Endothelial cell of umbilical vein (primary cell): ENCODE data around the gene CIAO1. TPM values are rescaled to one million over a fixed set of nuclear protein-coding genes. Genes with fewer than 3 reads are reported as not detected.

ENCODE experiments used
- Bru-seq: library from RNA; stranded (reverse); fragments of 400-500 nt; gene quantifications from one replicate; lab custom pipeline; 2021; lab: Mats Ljungman, UMichigan
- BruChase-seq, 2 experiments: library from RNA; stranded (reverse); fragments of 400-500 nt; gene quantifications; one replicate each; lab custom pipeline; 2021; lab: Mats Ljungman, UMichigan
- BruUV-seq: library from RNA; stranded (reverse); fragments of 400-500 nt; replicated peaks from 2 replicates; lab custom pipeline; 2021; lab: Mats Ljungman, UMichigan
- CTCF ChIA-PET: fragments of 300-600, 350-600 bp; sonication (Branson Sonifier 250); formaldehyde crosslinking; loops from one replicate; lab custom pipeline; 2021; ENCODE audit warnings: antibody characterized with exemption, inconsistent platforms; lab: Charles Lee
- POLR2A ChIA-PET: fragments of 300-600, 350-600 bp; sonication (Branson Sonifier 250); formaldehyde crosslinking; loops from one replicate; lab custom pipeline; 2021; ENCODE audit warnings: antibody characterized with exemption, inconsistent platforms; lab: Charles Lee
- DNase-seq: peaks from one replicate; pipeline ENCODE4 v3.0.0-alpha.2; 2011; ENCODE audit warnings: low read depth, low spot score
- FAIRE-seq: peaks from 2 replicates; lab custom pipeline; 2011; peaks lifted over from hg19 to GRCh38; lab: Jason Lieb, UNC
- H2AFZ ChIP-seq: 2 replicates; pipeline ENCODE4 v1.6.0; 2012; ENCODE audit warnings: low read depth, low read length, control low read depth, inconsistent platforms
- H3K27ac ChIP-seq: 2 replicates; pipeline ENCODE4 v1.5.1; 2011; ENCODE audit warnings: low read depth, mild to moderate bottlenecking, control low read depth, low read length, moderate library complexity; ENCODE audit not compliant: insufficient read depth
- H3K27me3 ChIP-seq, 2 experiments: 2 replicates each; pipeline versions ENCODE4 v1.6.0 to v1.6.1; 2011; ENCODE audit warnings: low read length in 2 of 2, mixed read lengths in 1 of 2; ENCODE audit not compliant: control insufficient read depth in 2 of 2, insufficient read depth in 2 of 2
- H3K36me3 ChIP-seq, 2 experiments: 2 replicates in 1 of 2; 3 replicates in 1 of 2; pipeline ENCODE4 v1.5.1; 2011; ENCODE audit warnings: low read length in 2 of 2, mild to moderate bottlenecking in 1 of 2, moderate library complexity in 1 of 2; ENCODE audit not compliant: control insufficient read depth in 2 of 2, insufficient read depth in 2 of 2; ENCODE audit errors: extremely low read depth in 1 of 2
- H3K4me1 ChIP-seq: 3 replicates; pipeline ENCODE4 v1.5.1; 2011; ENCODE audit warnings: mild to moderate bottlenecking, low read length; ENCODE audit not compliant: control insufficient read depth, insufficient read depth; ENCODE audit errors: extremely low read depth
- H3K4me2 ChIP-seq: 2 replicates; pipeline ENCODE4 v1.6.1; 2011; ENCODE audit warnings: low read length, control low read depth, mixed read lengths; ENCODE audit not compliant: insufficient read depth
- H3K4me3 ChIP-seq, 3 experiments: fragments of 200-600 bp in 1 of 3; sonication (generic), shearing (Covaris generic) in 1 of 3; replicated peaks in 1 of 3; 2 replicates each; pipeline ENCODE4 v1.5.1; 2011 to 2016; ENCODE audit warnings: control low read depth in 3 of 3, low read length in 3 of 3, mild to moderate bottlenecking in 2 of 3, inconsistent platforms in 1 of 3, low read depth in 1 of 3, moderate library complexity in 1 of 3; ENCODE audit not compliant: insufficient read depth in 1 of 3
- H3K79me2 ChIP-seq: 2 replicates; pipeline ENCODE4 v1.6.0; 2012; ENCODE audit warnings: low read length, inconsistent platforms; ENCODE audit not compliant: control insufficient read depth, insufficient read depth
- H3K9ac ChIP-seq: replicated peaks from 2 replicates; pipeline ENCODE3; 2011; ENCODE audit warnings: low read length, control low read depth; ENCODE audit not compliant: insufficient read depth; ENCODE audit errors: extremely low read depth
- H3K9me1 ChIP-seq: replicated peaks from 3 replicates; pipeline ENCODE4 v1.6.0; 2011; ENCODE audit warnings: mild to moderate bottlenecking, low read length; ENCODE audit not compliant: control insufficient read depth, insufficient read depth; ENCODE audit errors: extremely low read depth
- H3K9me3 ChIP-seq: replicated peaks from 2 replicates; pipeline ENCODE4 v1.5.1; 2012; ENCODE audit warnings: low read length, inconsistent platforms; ENCODE audit not compliant: control insufficient read depth, insufficient read depth
- H4K20me1 ChIP-seq: replicated peaks from 2 replicates; pipeline ENCODE3; 2011; ENCODE audit warnings: mild to moderate bottlenecking, low read length; ENCODE audit not compliant: control insufficient read depth, insufficient read depth; ENCODE audit errors: extremely low read depth
- FOS ChIP-seq: IDR thresholded peaks from 2 replicates; pipeline ENCODE4 v1.6.1; 2011; ENCODE audit warnings: mild to moderate bottlenecking, low read length, moderate library complexity, borderline replicate concordance; ENCODE audit not compliant: insufficient read depth
- GATA2 ChIP-seq: IDR thresholded peaks from 2 replicates; pipeline ENCODE4 v1.7.0; 2011; ENCODE audit warnings: low read depth, mild to moderate bottlenecking, moderate library complexity, mixed read lengths, low read length; ENCODE audit not compliant: insufficient read length, insufficient read depth
- POLR2A ChIP-seq: IDR thresholded peaks from 2 replicates; pipeline ENCODE4 v1.6.1; 2012; ENCODE audit warnings: low read depth, mild to moderate bottlenecking, control low read depth, low read length
- POLR2AphosphoS5 ChIP-seq: IDR thresholded peaks from 2 replicates; pipeline ENCODE4 v1.6.1; 2012; ENCODE audit warnings: low read depth, mild to moderate bottlenecking, control low read depth, low read length, moderate library complexity; ENCODE audit not compliant: insufficient read depth
- dilution Hi-C: fragments of 300-500 bp; cut with MboI; formaldehyde crosslinking; loops from one replicate; pipeline ENCODE4 v1.15.0; 2019; ENCODE audit warnings: low sequenced_read_pairs; ENCODE audit not compliant: extremely low pct_ligation_motif_present
- intact Hi-C: fragments of 100-400 bp; cut with micrococcal nuclease; formaldehyde crosslinking; loops from one replicate; pipeline ENCODE4 v1.10.0; 2022
- long read RNA-seq: library from polyadenylated mRNA; stranded (forward); transcript quantifications from one replicate; pipeline ENCODE4 v2.0.0, GENCODE V29; 2021
- polyA minus RNA-seq, 3 experiments: library from RNA; depleted of rRNA, polyadenylated mRNA; stranded (reverse); fragments of >200 nt; gene quantifications; 1 replicate in 1 of 3; 2 replicates in 2 of 3; pipeline ENCODE4 v1.2.3, GENCODE V29; 2011
- polyA plus RNA-seq, 4 experiments: library from polyadenylated mRNA; depleted of rRNA in 3 of 4; stranded (reverse) in 3 of 4; unstranded in 1 of 4; fragments of >200 nt; gene quantifications; 2 replicates each; pipeline versions ENCODE4 v1.2.1 to v1.2.3, GENCODE V29; 2011 to 2012; ENCODE audit warnings: missing spikeins in 1 of 4
- total RNA-seq: library from RNA; stranded (reverse); gene quantifications from 2 replicates; pipeline ENCODE4 v1.2.3, GENCODE V29; 2021
- TF ChIP-seq, protein P1 (sequence below), 2 donors: IDR thresholded peaks; 1 replicate in 1 of 2; 2 replicates in 1 of 2; pipeline ENCODE4 v1.5.1; 2011; ENCODE audit warnings: low read length in 2 of 2, mild to moderate bottlenecking in 2 of 2, moderate library complexity in 2 of 2, control low read depth in 1 of 2, inconsistent platforms in 1 of 2, low read depth in 1 of 2; ENCODE audit not compliant: insufficient read depth in 1 of 2; ENCODE audit errors: extremely low read depth in 1 of 2

The CIAO1 gene
- total RNA-seq (64.3 and 70.7 TPM in 2 replicates), polyA plus RNA-seq (119 and 120 TPM in 2 replicates), polyA minus RNA-seq (113 TPM in 2 replicates), Bru-seq, nascent RNA (percentile 76 among the genes with signal in this experiment), BruChase-seq, experiment 1, labeled RNA remaining after a 6-hour chase (percentile 94 among the genes with signal in this experiment), BruChase-seq, experiment 2, labeled RNA remaining after a 2-hour chase (percentile 91 among the genes with signal in this experiment)
- 107 and 108 TPM in 2 replicates for polyA plus RNA-seq (2011; cell fraction: cytosol; rRNA removed)
- polyA plus RNA-seq (2011; cell fraction: nucleus; rRNA removed) = 80.9 and 83.0 TPM in 2 replicates
- polyA plus RNA-seq (2012) = 71.2 and 74.6 TPM in 2 replicates
- polyA minus RNA-seq (2011; cell fraction: cytosol; rRNA and poly(A)+ RNA removed) = 74.0 TPM
- polyA minus RNA-seq (2011; cell fraction: nucleus; rRNA and poly(A)+ RNA removed) = 28.6 and 28.9 TPM in 2 replicates
- long read RNA-seq, transcript CIAO1-203 (7 exons, 1,533 nt) = major isoform, 217 of 274 reads
- long read RNA-seq, partial matches to known transcripts = 15 of 274 reads
- long read RNA-seq, other reads (novel, unspliced or antisense) = 41 of 274 reads

DNA sequence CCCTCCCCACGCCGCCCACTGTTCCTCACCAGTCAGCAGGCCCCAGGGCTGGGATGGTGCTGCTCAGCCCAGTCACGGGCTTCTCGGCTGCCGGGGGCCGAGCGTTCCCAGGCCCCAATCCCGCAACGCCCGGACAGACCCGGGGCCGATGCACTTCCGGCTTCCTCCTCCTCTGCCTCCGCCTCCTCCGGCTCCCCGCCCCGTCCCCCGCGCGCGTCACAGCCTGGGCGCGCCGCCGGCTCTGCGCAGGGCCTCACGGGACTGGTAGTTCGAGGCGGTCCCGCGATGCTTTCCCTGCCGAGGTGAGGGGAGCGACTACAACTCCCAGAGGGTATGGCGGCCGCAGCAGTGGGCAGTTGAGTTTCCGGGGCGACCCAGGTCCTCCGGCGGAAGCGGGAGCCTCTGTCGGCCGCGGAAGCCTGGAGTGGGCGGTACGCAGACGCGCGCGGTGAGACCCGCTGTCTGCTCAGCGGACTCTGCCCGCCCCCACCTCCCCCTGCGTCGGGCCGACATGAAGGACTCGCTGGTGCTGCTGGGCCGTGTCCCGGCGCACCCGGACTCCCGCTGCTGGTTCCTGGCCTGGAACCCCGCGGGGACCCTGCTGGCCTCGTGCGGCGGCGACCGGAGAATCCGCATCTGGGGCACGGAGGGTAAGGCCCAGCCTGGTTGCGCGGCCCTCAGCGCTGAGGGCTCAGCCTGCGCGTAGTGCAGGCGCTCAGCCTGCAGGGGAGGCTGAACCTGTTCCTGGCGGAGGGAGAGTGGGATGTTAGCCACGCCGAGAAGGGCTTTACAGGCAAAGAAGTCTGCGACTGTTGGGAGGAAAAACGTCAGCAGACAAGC, at the start of gene CIAO1, which contains the start of gene TMEM127:
Gene CIAO1 (plus strand): TSS at position 386 of the 840 bp plus-strand sequence. CDS start 126 bp downstream, at position 512.
Gene TMEM127 (minus strand): TSS at position 158 of the 840 bp plus-strand sequence. CDS start 616 bp downstream, outside the sequence.
- ChIA-PET CTCF (interaction anchor here (0.7 to 2.2 kb wide), 10 partner anchors 12 to 244 kb away, joined by 3 to 27 read pairs (median 4); partner anchors contain the start of genes ASTL and STARD7), POLR2A (interaction anchor here (0.9 to 1.2 kb wide), 2 partner anchors 11 to 58 kb away, joined by 3 read pairs; no protein-coding TSS in a partner anchor)
- no peaks in the 10 kb centered on the region for H3K27me3 ChIP-seq
- no peaks in the 10 kb centered on the region for H3K9me3 ChIP-seq
- BruUV-seq = TSS peak; percentile 65
- dilution Hi-C loops = no loop called here
- H3K79me2 ChIP-seq = peaks cover 45% of the 10 kb centered on the region
- DNase-seq = peak; percentile 99
- H3K4me3 ChIP-seq = peak within 1 kb of the TSS; percentile 73 to 92 (median 91)
- H3K9me1 ChIP-seq = no peaks in the 10 kb centered on the region
- peaks cover 12 to 24% of the 10 kb centered on the region in 2 experiments for H3K36me3 ChIP-seq
- no peak for TF ChIP-seq GATA2
- peak; percentile 71 for TF ChIP-seq POLR2A
- TF ChIP-seq, protein P1, sequence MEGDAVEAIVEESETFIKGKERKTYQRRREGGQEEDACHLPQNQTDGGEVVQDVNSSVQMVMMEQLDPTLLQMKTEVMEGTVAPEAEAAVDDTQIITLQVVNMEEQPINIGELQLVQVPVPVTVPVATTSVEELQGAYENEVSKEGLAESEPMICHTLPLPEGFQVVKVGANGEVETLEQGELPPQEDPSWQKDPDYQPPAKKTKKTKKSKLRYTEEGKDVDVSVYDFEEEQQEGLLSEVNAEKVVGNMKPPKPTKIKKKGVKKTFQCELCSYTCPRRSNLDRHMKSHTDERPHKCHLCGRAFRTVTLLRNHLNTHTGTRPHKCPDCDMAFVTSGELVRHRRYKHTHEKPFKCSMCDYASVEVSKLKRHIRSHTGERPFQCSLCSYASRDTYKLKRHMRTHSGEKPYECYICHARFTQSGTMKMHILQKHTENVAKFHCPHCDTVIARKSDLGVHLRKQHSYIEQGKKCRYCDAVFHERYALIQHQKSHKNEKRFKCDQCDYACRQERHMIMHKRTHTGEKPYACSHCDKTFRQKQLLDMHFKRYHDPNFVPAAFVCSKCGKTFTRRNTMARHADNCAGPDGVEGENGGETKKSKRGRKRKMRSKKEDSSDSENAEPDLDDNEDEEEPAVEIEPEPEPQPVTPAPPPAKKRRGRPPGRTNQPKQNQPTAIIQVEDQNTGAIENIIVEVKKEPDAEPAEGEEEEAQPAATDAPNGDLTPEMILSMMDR (IDR thresholded peaks at IDR 0.05; ENCODE audit: extremely low read depth in 1 of 2, insufficient read depth in 1 of 2, low read depth in 1 of 2, low read length in 2 of 2) = peak; percentile 26 to 62
- no peak for TF ChIP-seq FOS
- peak; percentile 46 for TF ChIP-seq POLR2AphosphoS5
- peak within 1 kb of the TSS; percentile 77 for H3K9ac ChIP-seq
- peak within 1 kb of the TSS; percentile 68 for H2AFZ ChIP-seq
- H3K4me1 ChIP-seq = peaks cover 20% of the 10 kb centered on the region
- no peaks in the 10 kb centered on the region for H4K20me1 ChIP-seq
- peak within 1 kb of the TSS; percentile 91 for H3K4me2 ChIP-seq
- intact Hi-C loops = loop anchor here (1.0 to 5.0 kb wide), 4 partner anchors 41 to 476 kb away; partner anchors contain the start of genes LMAN2L, NCAPH, SNRNP200 and STARD7
- FAIRE-seq = peak; percentile 97
- peak within 1 kb of the TSS; percentile 63 for H3K27ac ChIP-seq
